ENCODE data around the gene POC1A.

POC1A gene

GRCh38 chr3:52109611-52110301 is 44.5 kb downstream of the POC1A start:
- Histone ChIP-seq H2AFZ (ENCODE audit: low read depth, low read length) (no peak overlapping the region), H3K36me3 (ENCODE audit: control insufficient read depth in 1 of 2, insufficient read depth in 2 of 2, low read depth in 1 of 2, low read length in 2 of 2) (peaks cover 5 to 7% of the 10 kb centered on the region in 2 experiments), H3K9me3 (ENCODE audit: control insufficient read depth, low read length) (no peaks in the 10 kb centered on the region), H3K18ac (ENCODE audit: low read depth in 1 of 2, low read length in 2 of 2) (no peak overlapping the region), H4K8ac (ENCODE audit: low read length) (no peak overlapping the region), H2AK5ac (ENCODE audit: low read length, severe bottlenecking) (no peak overlapping the region), H2BK15ac (ENCODE audit: low read depth, poor library complexity, severe bottlenecking) (no peak overlapping the region), H3K9ac (ENCODE audit: low read length) (peak overlapping the region; percentile 45), H3K27me3 (ENCODE audit: control insufficient read depth in 1 of 2, insufficient read depth in 1 of 2, low read length in 2 of 2) (no peaks in the 10 kb centered on the region), H3K4me2 (ENCODE audit: low read length, poor library complexity, severe bottlenecking) (no peak overlapping the region), H4K91ac (ENCODE audit: low read length) (no peak overlapping the region), H3K27ac (ENCODE audit: low read length, poor library complexity, severe bottlenecking) (no peak overlapping the region), H2BK120ac (ENCODE audit: low read depth, low read length) (no peak overlapping the region), H2BK5ac (ENCODE audit: low read depth, low read length, poor library complexity, severe bottlenecking) (no peak overlapping the region), H3K4me1 (ENCODE audit: control insufficient read depth, insufficient read depth, low read depth, low read length) (peaks cover 7% of the 10 kb centered on the region), H3K79me1 (replicated peaks; ENCODE audit: low read length, poor library complexity, severe bottlenecking) (peaks cover 4% of the 10 kb centered on the region), H3K14ac (ENCODE audit: low read length in 2 of 2) (no peak overlapping the region), H3K4me3 (ENCODE audit: insufficient read depth in 1 of 2, low read depth in 1 of 2, low read length in 2 of 2) (no peak overlapping the region), H2BK12ac (ENCODE audit: low read length in 2 of 2) (no peak overlapping the region), H3K23ac (ENCODE audit: low read length in 2 of 2) (peak overlapping the region in 1 of 2 experiments; percentile 61), H3K4ac (ENCODE audit: low read depth in 1 of 2, low read length in 2 of 2) (no peak overlapping the region)
- 92% methylated on average over 8 of the region's 8 CpGs for WGBS
- DNase-seq, result peak; percentile 52

GRCh38 chr3:52108302-52109232 is 45.7 kb downstream of the POC1A start:
- Histone ChIP-seq H3K27ac (ENCODE audit: low read length, poor library complexity, severe bottlenecking) (no peak overlapping the region), H2AFZ (ENCODE audit: low read depth, low read length) (no peak overlapping the region), H3K4me2 (ENCODE audit: low read length, poor library complexity, severe bottlenecking) (no peak overlapping the region), H3K18ac (ENCODE audit: low read depth in 1 of 2, low read length in 2 of 2) (no peak overlapping the region), H3K9ac (ENCODE audit: low read length) (peak overlapping the region; percentile 16), H3K14ac (ENCODE audit: low read length in 2 of 2) (peak overlapping the region; percentile 7 to 21), H4K91ac (ENCODE audit: low read length) (peak overlapping the region; percentile 25), H2AK5ac (ENCODE audit: low read length, severe bottlenecking) (no peak overlapping the region), H3K27me3 (ENCODE audit: control insufficient read depth in 1 of 2, insufficient read depth in 1 of 2, low read length in 2 of 2) (no peaks in the 10 kb centered on the region), H3K9me3 (ENCODE audit: control insufficient read depth, low read length) (no peaks in the 10 kb centered on the region), H3K36me3 (ENCODE audit: control insufficient read depth in 1 of 2, insufficient read depth in 2 of 2, low read depth in 1 of 2, low read length in 2 of 2) (peaks cover 0 to 7% of the 10 kb centered on the region in 2 experiments), H2BK5ac (ENCODE audit: low read depth, low read length, poor library complexity, severe bottlenecking) (no peak overlapping the region), H2BK12ac (ENCODE audit: low read length in 2 of 2) (no peak overlapping the region), H2BK15ac (ENCODE audit: low read depth, poor library complexity, severe bottlenecking) (no peak overlapping the region), H3K4ac (ENCODE audit: low read depth in 1 of 2, low read length in 2 of 2) (no peak overlapping the region), H2BK120ac (ENCODE audit: low read depth, low read length) (no peak overlapping the region), H3K4me3 (ENCODE audit: insufficient read depth in 1 of 2, low read depth in 1 of 2, low read length in 2 of 2) (peak overlapping the region in 1 of 2 experiments; percentile 33), H3K79me1 (replicated peaks; ENCODE audit: low read length, poor library complexity, severe bottlenecking) (peaks cover 4% of the 10 kb centered on the region), H3K23ac (ENCODE audit: low read length in 2 of 2) (no peak overlapping the region), H3K4me1 (ENCODE audit: control insufficient read depth, insufficient read depth, low read depth, low read length) (peaks cover 7% of the 10 kb centered on the region), H4K8ac (ENCODE audit: low read length) (no peak overlapping the region)
- DNase-seq, result peak; percentile 33
- WGBS, result 67% methylated on average over 19 of the region's 20 CpGs

GRCh38 chr3:52106951-52107611 is 47.1 kb downstream of the POC1A start:
- Histone ChIP-seq H2BK5ac (ENCODE audit: low read depth, low read length, poor library complexity, severe bottlenecking) (peak overlapping the region; percentile 8), H3K36me3 (ENCODE audit: control insufficient read depth in 1 of 2, insufficient read depth in 2 of 2, low read depth in 1 of 2, low read length in 2 of 2) (peaks cover 0 to 7% of the 10 kb centered on the region in 2 experiments), H3K4me1 (ENCODE audit: control insufficient read depth, insufficient read depth, low read depth, low read length) (peaks cover 7% of the 10 kb centered on the region), H3K4me2 (ENCODE audit: low read length, poor library complexity, severe bottlenecking) (no peak overlapping the region), H3K23ac (ENCODE audit: low read length in 2 of 2) (no peak overlapping the region), H2AK5ac (ENCODE audit: low read length, severe bottlenecking) (peak overlapping the region; percentile 58), H2BK120ac (ENCODE audit: low read depth, low read length) (no peak overlapping the region), H4K91ac (ENCODE audit: low read length) (no peak overlapping the region), H2BK12ac (ENCODE audit: low read length in 2 of 2) (no peak overlapping the region), H2AFZ (ENCODE audit: low read depth, low read length) (no peak overlapping the region), H3K27ac (ENCODE audit: low read length, poor library complexity, severe bottlenecking) (no peak overlapping the region), H3K18ac (ENCODE audit: low read depth in 1 of 2, low read length in 2 of 2) (no peak overlapping the region), H4K8ac (ENCODE audit: low read length) (no peak overlapping the region), H2BK15ac (ENCODE audit: low read depth, poor library complexity, severe bottlenecking) (no peak overlapping the region), H3K14ac (ENCODE audit: low read length in 2 of 2) (peak overlapping the region in 1 of 2 experiments; percentile 68), H3K4ac (ENCODE audit: low read depth in 1 of 2, low read length in 2 of 2) (no peak overlapping the region), H3K9me3 (ENCODE audit: control insufficient read depth, low read length) (peaks cover 4% of the 10 kb centered on the region), H3K9ac (ENCODE audit: low read length) (no peak overlapping the region), H3K27me3 (ENCODE audit: control insufficient read depth in 1 of 2, insufficient read depth in 1 of 2, low read length in 2 of 2) (no peaks in the 10 kb centered on the region), H3K79me1 (replicated peaks; ENCODE audit: low read length, poor library complexity, severe bottlenecking) (peaks cover 4% of the 10 kb centered on the region), H3K4me3 (ENCODE audit: insufficient read depth in 1 of 2, low read depth in 1 of 2, low read length in 2 of 2) (no peak overlapping the region)
- WGBS, result 99% methylated on average over 10 of the region's 11 CpGs
- no peak for DNase-seq

Data from mesenchymal stem cell (in vitro differentiated cells and primary cell).